Retinal pigment epithelial cell (primary cell): ENCODE data around the gene ARHGEF7.

Source experiments
- DNase-seq: peaks from one replicate; pipeline ENCODE4 v3.0.0-alpha.2; 2010; ENCODE audit warnings: low read depth
- H3K4me3 ChIP-seq: 2 replicates; pipeline ENCODE4 v1.5.1; 2011; ENCODE audit warnings: mild to moderate bottlenecking, low read length, control low read depth, moderate library complexity
- TF ChIP-seq, protein P1 (sequence below): conservative IDR thresholded peaks from 2 replicates; pipeline ENCODE4 v1.5.1; 2011; ENCODE audit warnings: low read depth, low read length, control low read depth, inconsistent platforms

The ARHGEF7 gene

GRCh38 chr13:111265701-111266035 lies 150.6 kb downstream of the ARHGEF7 start:
- no peak for DNase-seq
- H3K4me3 ChIP-seq = no peak overlapping the region
- TF ChIP-seq, protein P1, sequence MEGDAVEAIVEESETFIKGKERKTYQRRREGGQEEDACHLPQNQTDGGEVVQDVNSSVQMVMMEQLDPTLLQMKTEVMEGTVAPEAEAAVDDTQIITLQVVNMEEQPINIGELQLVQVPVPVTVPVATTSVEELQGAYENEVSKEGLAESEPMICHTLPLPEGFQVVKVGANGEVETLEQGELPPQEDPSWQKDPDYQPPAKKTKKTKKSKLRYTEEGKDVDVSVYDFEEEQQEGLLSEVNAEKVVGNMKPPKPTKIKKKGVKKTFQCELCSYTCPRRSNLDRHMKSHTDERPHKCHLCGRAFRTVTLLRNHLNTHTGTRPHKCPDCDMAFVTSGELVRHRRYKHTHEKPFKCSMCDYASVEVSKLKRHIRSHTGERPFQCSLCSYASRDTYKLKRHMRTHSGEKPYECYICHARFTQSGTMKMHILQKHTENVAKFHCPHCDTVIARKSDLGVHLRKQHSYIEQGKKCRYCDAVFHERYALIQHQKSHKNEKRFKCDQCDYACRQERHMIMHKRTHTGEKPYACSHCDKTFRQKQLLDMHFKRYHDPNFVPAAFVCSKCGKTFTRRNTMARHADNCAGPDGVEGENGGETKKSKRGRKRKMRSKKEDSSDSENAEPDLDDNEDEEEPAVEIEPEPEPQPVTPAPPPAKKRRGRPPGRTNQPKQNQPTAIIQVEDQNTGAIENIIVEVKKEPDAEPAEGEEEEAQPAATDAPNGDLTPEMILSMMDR = no peak

- DNase-seq = no peak
- H3K4me3 ChIP-seq = no peak overlapping the region
- TF ChIP-seq, protein P1 = no peak
These were observed 152.1 kb downstream of the ARHGEF7 start for GRCh38 chr13:111267205-111267604.

GRCh38 chr13:111267784-111268183 lies 152.7 kb downstream of the ARHGEF7 start:
- DNase-seq = no peak
- TF ChIP-seq, protein P1 = no peak
- no peak overlapping the region for H3K4me3 ChIP-seq

- no peak overlapping the region for H3K4me3 ChIP-seq
- no peak for DNase-seq
- TF ChIP-seq, protein P1 = no peak
These were observed 154.4 kb downstream of the ARHGEF7 start for GRCh38 chr13:111269508-111269907.

GRCh38 chr13:111270126-111270525 lies 155.0 kb downstream of the ARHGEF7 start:
- DNase-seq = no peak
- TF ChIP-seq, protein P1 = no peak
- no peak overlapping the region for H3K4me3 ChIP-seq

GRCh38 chr13:111270765-111271698 lies 155.9 kb downstream of the ARHGEF7 start:
- TF ChIP-seq, protein P1 = no peak
- no peak for DNase-seq
- H3K4me3 ChIP-seq = no peak overlapping the region

- no peak overlapping the region for H3K4me3 ChIP-seq
- DNase-seq = no peak
- TF ChIP-seq, protein P1 = no peak
These were observed 157.0 kb downstream of the ARHGEF7 start for GRCh38 chr13:111272117-111272516.
